Esophagus squamous epithelium (tissue), 5 donors: ENCODE data around the gene COL26A1. TPM values are rescaled to one million over a fixed set of nuclear protein-coding genes. Genes with fewer than 3 reads are reported as not detected.

ENCODE experiments used
- DNase-seq: peaks from one replicate; lab custom pipeline; 2025; lab: John Stamatoyannopoulos, UW
- H3K27ac ChIP-seq, 4 donors: fragments of 200-600 bp; sonication (generic); one replicate each; pipeline ENCODE4 v1.5.1; 2016 to 2019; ENCODE audit warnings: mild to moderate bottlenecking in 1 of 4
- H3K27me3 ChIP-seq, 4 donors: fragments of 200-600 bp; sonication (generic); 1 replicate in 3 of 4; 2 replicates in 1 of 4; pipeline versions ENCODE4 v1.5.1 to v1.6.0; 2017 to 2021; ENCODE audit warnings: antibody characterized with exemption in 1 of 4
- H3K36me3 ChIP-seq, 3 donors: fragments of 200-600 bp; sonication (generic); one replicate each; pipeline ENCODE4 v1.5.1; 2016 to 2019
- H3K4me1 ChIP-seq, 3 donors: fragments of 200-600 bp; sonication (generic); one replicate each; pipeline ENCODE4 v1.5.1; 2017 to 2019
- H3K4me3 ChIP-seq, 4 donors: fragments of 200-600 bp; sonication (generic); 1 replicate in 3 of 4; 2 replicates in 1 of 4; pipeline ENCODE4 v1.5.1; 2016 to 2019; ENCODE audit warnings: mild to moderate bottlenecking in 2 of 4, moderate library complexity in 1 of 4
- H3K9me3 ChIP-seq, 3 donors: fragments of 200-600 bp; sonication (generic); one replicate each; pipeline ENCODE4 v1.5.1; 2016 to 2019
- CTCF ChIP-seq, 6 experiments: fragments of 450-650 bp in 4 of 6; fragments of 200-600 bp in 2 of 6; sonication (generic) in 2 of 6; IDR thresholded peaks; one replicate each; pipeline ENCODE4 v1.5.1; 2016 to 2019; ENCODE audit warnings: antibody characterized with exemption in 6 of 6, mild to moderate bottlenecking in 4 of 6, moderate library complexity in 4 of 6
- POLR2A ChIP-seq, 4 donors: fragments of 450-650 bp; IDR thresholded peaks; one replicate each; pipeline ENCODE4 v1.6.1; 2017; ENCODE audit warnings: antibody characterized with exemption in 4 of 4, mild to moderate bottlenecking in 4 of 4, moderate library complexity in 3 of 4
- WGBS, 2 donors: methylation state at CpG; one replicate each; pipeline ENCODE4 v1.1.5; 2018; 5-methylcytosine and 5-hydroxymethylcytosine counted together
- intact Hi-C: fragments of 100-400 bp; cut with DNase I; formaldehyde crosslinking; loops from one replicate; pipeline ENCODE4 v1.15.0; 2022
- total RNA-seq, 4 donors: library from RNA; depleted of rRNA; stranded (reverse); fragments of >200 nt; gene quantifications; one replicate each; pipeline ENCODE4 v1.1.0, GENCODE V29; 2016
- donor health status: DM: yes; HTN: yes; CAD: no.

COL26A1 gene
- total RNA-seq, 4 donors from 2014 or later: not detected

GRCh38 chr7:101328159-101328558, 34.5 kb upstream of the COL26A1 start:
- Histone ChIP-seq H3K36me3 (no peaks in the 10 kb centered on the region), H3K27ac (no peak overlapping the region), H3K9me3 (no peaks in the 10 kb centered on the region), H3K4me3 (no peak overlapping the region), H3K27me3 (peaks cover 0 to 6% (median 0%) of the 10 kb centered on the region in 4 donors), H3K4me1 (peaks cover 0 to 7% (median 0%) of the 10 kb centered on the region in 3 donors)
- intact Hi-C loops: no loop called here
- no peak for DNase-seq
- TF ChIP-seq CTCF (IDR thresholded peaks at IDR 0.05) (no peak), POLR2A (IDR thresholded peaks at IDR 0.05) (no peak)
- WGBS, 2 donors: 87 to 95% methylated on average over 5 of the region's 5 CpGs

DNA sequence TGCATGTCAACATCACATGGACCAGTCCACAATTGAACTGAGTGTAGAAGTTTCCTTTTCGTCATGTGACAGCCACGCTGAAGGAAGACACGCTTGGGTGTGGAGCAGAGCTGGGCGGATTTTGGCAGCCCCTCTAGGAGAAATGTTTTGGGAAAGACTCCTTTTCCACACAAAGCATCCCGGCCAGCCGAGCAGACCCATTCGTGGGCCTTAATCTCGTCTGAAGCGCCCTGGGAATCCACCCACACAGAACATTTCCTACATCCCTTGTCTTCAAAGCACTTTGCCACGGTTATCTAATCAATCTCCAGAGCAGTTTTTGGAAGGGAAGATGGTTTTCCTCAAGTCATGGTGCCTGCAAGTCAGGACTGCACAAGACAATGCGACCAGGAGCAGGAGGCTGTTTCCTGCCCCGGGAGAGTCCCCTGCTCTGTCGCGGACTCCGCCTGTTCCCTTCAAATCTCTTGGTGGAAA, 32.6 kb upstream of the COL26A1 start:
- Histone ChIP-seq H3K4me3 (no peak overlapping the region), H3K27me3 (peaks cover 0 to 6% (median 0%) of the 10 kb centered on the region in 4 donors), H3K27ac (no peak overlapping the region), H3K4me1 (peaks cover 0 to 8% (median 0%) of the 10 kb centered on the region in 3 donors), H3K9me3 (no peaks in the 10 kb centered on the region), H3K36me3 (no peaks in the 10 kb centered on the region)
- 24 to 43% methylated on average over 6 to 14 of the region's 15 CpGs for WGBS, 2 donors
- intact Hi-C loops: no loop called here
- no peak for DNase-seq
- TF ChIP-seq POLR2A (IDR thresholded peaks at IDR 0.05) (no peak), CTCF (IDR thresholded peaks at IDR 0.05) (no peak)

- intact Hi-C loops: no loop called here
- TF ChIP-seq POLR2A (IDR thresholded peaks at IDR 0.05) (no peak), CTCF (IDR thresholded peaks at IDR 0.05) (no peak)
- Histone ChIP-seq H3K27ac (no peak overlapping the region), H3K36me3 (no peaks in the 10 kb centered on the region), H3K9me3 (no peaks in the 10 kb centered on the region), H3K27me3 (peaks cover 0 to 6% (median 0%) of the 10 kb centered on the region in 4 donors), H3K4me3 (no peak overlapping the region), H3K4me1 (peaks cover 0 to 8% (median 0%) of the 10 kb centered on the region in 3 donors)
- no peak for DNase-seq
- WGBS, 2 donors: 68 to 87% methylated on average over 3 to 6 of the region's 8 CpGs
Measured at GRCh38 chr7:101332026-101332425, 30.6 kb upstream of the COL26A1 start.

GRCh38 chr7:101333912-101334311, 28.8 kb upstream of the COL26A1 start:
- Histone ChIP-seq H3K27me3 (peaks cover 0 to 6% (median 0%) of the 10 kb centered on the region in 4 donors), H3K4me1 (peaks cover 0 to 8% (median 0%) of the 10 kb centered on the region in 3 donors), H3K4me3 (no peak overlapping the region), H3K9me3 (no peaks in the 10 kb centered on the region), H3K36me3 (no peaks in the 10 kb centered on the region), H3K27ac (no peak overlapping the region)
- intact Hi-C loops: no loop called here
- TF ChIP-seq CTCF (IDR thresholded peaks at IDR 0.05) (no peak), POLR2A (IDR thresholded peaks at IDR 0.05) (no peak)
- DNase-seq: no peak
- WGBS, 2 donors: 55 to 65% methylated on average over 4 of the region's 5 CpGs

DNA sequence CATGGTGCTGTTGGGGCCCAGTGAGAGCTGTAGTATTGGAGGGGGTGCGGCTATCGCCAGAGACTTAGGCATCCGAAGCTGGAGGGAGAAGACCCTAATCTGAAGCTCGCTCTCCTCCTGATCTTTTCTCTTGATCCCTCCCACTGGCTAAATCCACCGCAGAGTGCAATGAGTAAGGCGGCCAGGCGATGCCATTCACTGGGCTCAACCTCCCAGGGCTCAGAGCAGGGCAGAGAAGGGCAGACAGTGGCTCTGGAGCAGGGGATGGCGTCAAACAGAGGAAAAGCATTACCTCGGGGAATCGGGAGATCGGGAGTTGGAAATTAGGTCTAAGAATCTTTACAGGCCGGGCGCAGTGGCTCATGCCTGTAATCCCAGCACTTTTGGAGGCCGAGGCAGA, 22.3 kb upstream of the COL26A1 start:
- Histone ChIP-seq H3K36me3 (no peaks in the 10 kb centered on the region), H3K4me1 (no peaks in the 10 kb centered on the region), H3K9me3 (no peaks in the 10 kb centered on the region), H3K4me3 (no peak overlapping the region), H3K27me3 (peaks cover 0 to 18% (median 0%) of the 10 kb centered on the region in 4 donors), H3K27ac (no peak overlapping the region)
- 83 to 90% methylated on average over 14 of the region's 14 CpGs for WGBS, 2 donors
- no peak for DNase-seq
- intact Hi-C loops: no loop called here
- TF ChIP-seq CTCF (IDR thresholded peaks at IDR 0.05): no peak
- no peak for TF ChIP-seq POLR2A (IDR thresholded peaks at IDR 0.05)
